HepG2 (cell line): Measurements from ENCODE around the gene CDT1. TPM values are rescaled to one million over a fixed set of nuclear protein-coding genes. Genes with fewer than 3 reads are reported as not detected.

Source experiments
- ATAC-seq: fragments of 200-7000 bp; cut with Tn5 transposase; 3 replicates; pipeline ENCODE4 v1.9.1; 2020; ENCODE audit warnings: mild to moderate bottlenecking, moderate library complexity
- BruUV-seq: library from RNA; stranded (reverse); fragments of 400-500 nt; replicated peaks from 2 replicates; lab custom pipeline; 2021; lab: Mats Ljungman, UMichigan
- CTCF ChIA-PET: fragments of 300-600 bp; formaldehyde crosslinking; extraction: SDS; loops from one replicate; lab custom pipeline; 2021; ENCODE audit warnings: low total read pairs, inconsistent platforms, low intra/inter-chr PET ratio; lab: Yijun Ruan, JAX
- POLR2A ChIA-PET: fragments of 350-600 bp; sonication (Branson Sonifier 250); formaldehyde crosslinking; loops from one replicate; lab custom pipeline; 2020; ENCODE audit warnings: antibody characterized with exemption, inconsistent platforms; lab: Yijun Ruan, JAX
- DNase-seq: peaks from one replicate; pipeline ENCODE4 v3.0.0-alpha.2; 2015; ENCODE audit warnings: low spot score
- FAIRE-seq: peaks from 3 replicates; lab custom pipeline; 2011; peaks lifted over from hg19 to GRCh38; lab: Jason Lieb, UNC
- H2AFZ ChIP-seq: one replicate; pipeline ENCODE4 v1.6.1; 2011; ENCODE audit warnings: low read length, inconsistent platforms
- H3K27ac ChIP-seq: fragments of 300-600 bp; 3 replicates; pipeline ENCODE4 v1.8.0; 2011; ENCODE audit warnings: mixed run types, mild to moderate bottlenecking, mixed read lengths, low read length, inconsistent platforms; ENCODE audit not compliant: insufficient read depth; ENCODE audit errors: extremely low read length
- H3K27me3 ChIP-seq, 2 experiments: fragments of 200-600 bp in 1 of 2; 2 replicates in 1 of 2; 3 replicates in 1 of 2; pipeline versions ENCODE4 v1.6.0 to v1.8.0; 2011; ENCODE audit warnings: low read length in 2 of 2, mild to moderate bottlenecking in 2 of 2, moderate library complexity in 2 of 2, inconsistent platforms in 1 of 2; ENCODE audit not compliant: insufficient read depth in 2 of 2, control insufficient read depth in 1 of 2
- H3K36me3 ChIP-seq, 2 experiments: fragments of 200-600 bp in 1 of 2; replicated peaks in 1 of 2; 2 replicates in 1 of 2; 3 replicates in 1 of 2; pipeline versions ENCODE4 v1.5.1 to v1.8.0; 2011; ENCODE audit warnings: low read length in 2 of 2, inconsistent platforms in 1 of 2; ENCODE audit not compliant: insufficient read depth in 2 of 2, control insufficient read depth in 1 of 2
- H3K4me1 ChIP-seq: 2 replicates; pipeline ENCODE4 v1.5.1; 2012; ENCODE audit warnings: low read length, inconsistent platforms; ENCODE audit not compliant: insufficient read depth
- H3K4me2 ChIP-seq: 2 replicates; pipeline ENCODE4 v1.6.0; 2011; ENCODE audit warnings: low read depth, low read length, inconsistent platforms
- H3K4me3 ChIP-seq, 3 experiments: fragments of 200-600 bp in 1 of 3; sonication (generic), shearing (Covaris generic) in 1 of 3; replicated peaks in 1 of 3; 2 replicates each; pipeline ENCODE4 v1.5.1; 2011 to 2016; ENCODE audit warnings: low read length in 3 of 3, inconsistent platforms in 2 of 3, low read depth in 2 of 3, mild to moderate bottlenecking in 2 of 3, control low read depth in 1 of 3, mixed read lengths in 1 of 3; ENCODE audit not compliant: insufficient read depth in 1 of 3
- H3K79me2 ChIP-seq: one replicate; pipeline ENCODE4 v1.6.1; 2011; ENCODE audit warnings: low read length, inconsistent platforms; ENCODE audit not compliant: insufficient read depth
- H3K9ac ChIP-seq: 2 replicates; pipeline ENCODE4 v1.6.0; 2011; ENCODE audit warnings: mild to moderate bottlenecking, low read depth, low read length, inconsistent platforms; ENCODE audit not compliant: insufficient read depth
- H3K9me3 ChIP-seq: 2 replicates; pipeline ENCODE4 v1.5.1; 2012; ENCODE audit warnings: mild to moderate bottlenecking, low read length
- H4K20me1 ChIP-seq: 2 replicates; pipeline ENCODE4 v1.6.0; 2011; ENCODE audit warnings: inconsistent platforms, mild to moderate bottlenecking, low read length, moderate library complexity; ENCODE audit not compliant: insufficient read depth
- AGO2 ChIP-seq: fragments of 200-400 bp; formaldehyde crosslinking; optimal IDR thresholded peaks from 2 replicates; pipeline ENCODE3; 2017; ENCODE audit warnings: mild to moderate bottlenecking, low read depth, low read length, moderate library complexity
- BCL6 ChIP-seq: IDR thresholded peaks from 2 replicates; pipeline ENCODE4 v1.6.1; 2016; ENCODE audit warnings: missing genetic modification reagents, missing compliant biosample characterization
- ELF3 ChIP-seq: IDR thresholded peaks from 2 replicates; pipeline ENCODE4 v1.6.1; 2016; ENCODE audit warnings: missing genetic modification reagents, missing compliant biosample characterization
- ELF4 ChIP-seq: sonication (generic); formaldehyde crosslinking; IDR thresholded peaks from 2 replicates; pipeline ENCODE4 v1.5.0; 2020; ENCODE audit warnings: missing genetic modification reagents, mild to moderate bottlenecking, moderate library complexity, borderline replicate concordance
- HDAC6 ChIP-seq: fragments of 200-600 bp; sonication (generic); IDR thresholded peaks from 2 replicates; pipeline ENCODE4 v1.7.0; 2017; ENCODE audit warnings: mild to moderate bottlenecking, antibody characterized with exemption, low read length, low read depth
- HOXA7 ChIP-seq: sonication (generic); formaldehyde crosslinking; IDR thresholded peaks from 2 replicates; pipeline ENCODE4 v1.8.1; 2022; ENCODE audit warnings: mild to moderate bottlenecking, missing genetic modification reagents, moderate library complexity
- HOXD1 ChIP-seq: sonication (generic); formaldehyde crosslinking; IDR thresholded peaks from 2 replicates; pipeline ENCODE4 v1.5.0; 2020; ENCODE audit warnings: missing genetic modification reagents
- POLR2G ChIP-seq: fragments of 200-400 bp; formaldehyde crosslinking; IDR thresholded peaks from 2 replicates; pipeline ENCODE4 v1.6.1; 2018; ENCODE audit warnings: mild to moderate bottlenecking, low read depth, low read length, moderate library complexity
- SIN3A ChIP-seq: IDR thresholded peaks from 2 replicates; pipeline ENCODE4 v1.6.1; 2011; ENCODE audit warnings: low read depth, mild to moderate bottlenecking, control low read depth, low read length, borderline replicate concordance
- ZBTB1 ChIP-seq: sonication (generic); formaldehyde crosslinking; IDR thresholded peaks from 2 replicates; pipeline ENCODE4 v1.4.0; 2020; ENCODE audit warnings: missing genetic modification reagents, borderline replicate concordance
- ZFP37 ChIP-seq: sonication (generic); formaldehyde crosslinking; IDR thresholded peaks from 2 replicates; pipeline ENCODE4 v1.4.0; 2020; ENCODE audit warnings: missing genetic modification reagents, borderline replicate concordance
- ZNF235 ChIP-seq: sonication (generic); formaldehyde crosslinking; IDR thresholded peaks from 2 replicates; pipeline ENCODE4 v1.8.1; 2023; ENCODE audit warnings: mild to moderate bottlenecking, missing genetic modification reagents, borderline replicate concordance
- ZNF296 ChIP-seq: sonication (generic); formaldehyde crosslinking; conservative IDR thresholded peaks from 2 replicates; pipeline ENCODE4 v1.5.0; 2020; ENCODE audit warnings: mild to moderate bottlenecking, missing genetic modification reagents
- ZNF317 ChIP-seq: sonication (generic); formaldehyde crosslinking; IDR thresholded peaks from 2 replicates; pipeline ENCODE4 v1.5.0; 2020; ENCODE audit warnings: mild to moderate bottlenecking, missing genetic modification reagents
- ZNF768 ChIP-seq: sonication (generic); formaldehyde crosslinking; IDR thresholded peaks from 2 replicates; pipeline ENCODE4 v1.4.0; 2020; ENCODE audit warnings: missing genetic modification reagents
- WGBS: methylation state at CpG from one replicate; pipeline ENCODE4 v1.1.6; 2017; ENCODE audit warnings: low lambda C conversion rate; 5-methylcytosine and 5-hydroxymethylcytosine counted together
- in situ Hi-C: cut with HindIII; loops from 2 replicates; pipeline ENCODE4 v1.10.0; 2017; ENCODE audit warnings: low pct_unique_long_range_greater_than_20kb; ENCODE audit not compliant: extremely low pct_ligation_motif_present
- intact Hi-C: fragments of 100-400 bp; cut with micrococcal nuclease; formaldehyde crosslinking; loops from one replicate; pipeline ENCODE4 v1.10.0; 2022; ENCODE audit not compliant: unreplicated experiment
- polyA plus RNA-seq, 8 experiments: library from polyadenylated mRNA; depleted of rRNA in 3 of 8; stranded (reverse) in 7 of 8; unstranded in 1 of 8; fragments of >200 nt; fragmentation: Illumina TruSeq in 4 of 8; extraction: Trizol in 4 of 8; gene quantifications; 2 replicates each; pipeline versions ENCODE4 v1.2.1 to v1.2.3, GENCODE V29; 2011 to 2016; ENCODE audit warnings: low read depth in 4 of 8, missing spikeins in 1 of 8, mixed read lengths in 1 of 8; ENCODE audit not compliant: insufficient read depth in 1 of 8
- total RNA-seq, 5 experiments: library from RNA; depleted of rRNA; stranded (reverse); fragments of >200 nt; fragmentation: Illumina TruSeq; extraction: Trizol; gene quantifications; 2 replicates each; pipeline ENCODE4 v1.2.3, GENCODE V29; 2016; ENCODE audit warnings: low read depth in 1 of 5
- TF ChIP-seq, protein P1 (sequence below): sonication (generic); formaldehyde crosslinking; IDR thresholded peaks from 2 replicates; pipeline ENCODE4 v1.4.0; 2020; ENCODE audit warnings: missing genetic modification reagents, mild to moderate bottlenecking, borderline replicate concordance
- TF ChIP-seq, protein P2 (sequence below): sonication (generic); formaldehyde crosslinking; IDR thresholded peaks from 2 replicates; pipeline ENCODE4 v1.8.1; 2023; ENCODE audit warnings: missing genetic modification reagents, mild to moderate bottlenecking, borderline replicate concordance

CDT1 gene
- total and polyA plus RNA-seq, 2 of the 13 experiments (the other 11 are each of a cell fraction or from before 2014, with no cell fraction given): 23.1 to 23.8 TPM

DNA sequence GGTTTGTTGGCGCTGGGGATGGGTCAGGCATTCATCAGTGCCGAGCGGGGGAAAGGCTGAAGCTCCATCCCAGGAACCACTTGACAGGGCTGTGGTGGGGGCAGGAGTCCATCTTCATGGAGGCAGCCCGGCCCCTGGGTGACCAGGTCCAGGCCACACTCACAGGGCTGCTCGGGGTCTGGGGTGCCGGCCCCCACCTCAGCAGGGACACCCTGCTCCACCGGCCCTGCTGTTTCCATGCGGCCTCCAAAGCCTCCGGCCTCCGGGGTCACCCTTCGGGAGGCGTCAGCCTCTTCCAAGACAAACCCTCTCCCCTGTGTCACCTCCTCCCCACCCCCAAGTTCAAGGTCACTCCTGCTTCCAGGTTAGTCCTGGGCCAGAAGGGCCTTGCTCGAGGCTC, 31.1 kb downstream of the CDT1 start:
- no TSS peak for BruUV-seq
- Histone ChIP-seq H3K79me2 (no peaks in the 10 kb centered on the region), H4K20me1 (no peaks in the 10 kb centered on the region), H3K36me3 (no peaks in the 10 kb centered on the region), H2AFZ (no peak overlapping the region), H3K4me2 (no peak overlapping the region), H3K27me3 (no peaks in the 10 kb centered on the region), H3K4me3 (no peak overlapping the region), H3K9ac (no peak overlapping the region), H3K4me1 (0 out of 2 replicates have a peak, but pooled peaks cover 7% of the 10 kb centered on the region), H3K9me3 (no peaks in the 10 kb centered on the region), H3K27ac (no peak overlapping the region)
- TF ChIP-seq HOXD1 (CRISPR knock-in tag): no peak
- peak; percentile 15 for TF ChIP-seq AGO2
- TF ChIP-seq ZFP37 (CRISPR knock-in tag): no peak
- TF ChIP-seq, protein P1, sequence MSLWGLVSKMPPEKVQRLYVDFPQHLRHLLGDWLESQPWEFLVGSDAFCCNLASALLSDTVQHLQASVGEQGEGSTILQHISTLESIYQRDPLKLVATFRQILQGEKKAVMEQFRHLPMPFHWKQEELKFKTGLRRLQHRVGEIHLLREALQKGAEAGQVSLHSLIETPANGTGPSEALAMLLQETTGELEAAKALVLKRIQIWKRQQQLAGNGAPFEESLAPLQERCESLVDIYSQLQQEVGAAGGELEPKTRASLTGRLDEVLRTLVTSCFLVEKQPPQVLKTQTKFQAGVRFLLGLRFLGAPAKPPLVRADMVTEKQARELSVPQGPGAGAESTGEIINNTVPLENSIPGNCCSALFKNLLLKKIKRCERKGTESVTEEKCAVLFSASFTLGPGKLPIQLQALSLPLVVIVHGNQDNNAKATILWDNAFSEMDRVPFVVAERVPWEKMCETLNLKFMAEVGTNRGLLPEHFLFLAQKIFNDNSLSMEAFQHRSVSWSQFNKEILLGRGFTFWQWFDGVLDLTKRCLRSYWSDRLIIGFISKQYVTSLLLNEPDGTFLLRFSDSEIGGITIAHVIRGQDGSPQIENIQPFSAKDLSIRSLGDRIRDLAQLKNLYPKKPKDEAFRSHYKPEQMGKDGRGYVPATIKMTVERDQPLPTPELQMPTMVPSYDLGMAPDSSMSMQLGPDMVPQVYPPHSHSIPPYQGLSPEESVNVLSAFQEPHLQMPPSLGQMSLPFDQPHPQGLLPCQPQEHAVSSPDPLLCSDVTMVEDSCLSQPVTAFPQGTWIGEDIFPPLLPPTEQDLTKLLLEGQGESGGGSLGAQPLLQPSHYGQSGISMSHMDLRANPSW (CRISPR knock-in tag): no peak
- FAIRE-seq: no peak
- 92% methylated on average over 10 of the region's 13 CpGs for WGBS
- in situ Hi-C loops: no loop called here
- CTCF ChIA-PET: no interaction called here
- no peak for ATAC-seq
- DNase-seq: no peak
- POLR2A ChIA-PET: no interaction called here
- intact Hi-C loops: no loop called here

DNA sequence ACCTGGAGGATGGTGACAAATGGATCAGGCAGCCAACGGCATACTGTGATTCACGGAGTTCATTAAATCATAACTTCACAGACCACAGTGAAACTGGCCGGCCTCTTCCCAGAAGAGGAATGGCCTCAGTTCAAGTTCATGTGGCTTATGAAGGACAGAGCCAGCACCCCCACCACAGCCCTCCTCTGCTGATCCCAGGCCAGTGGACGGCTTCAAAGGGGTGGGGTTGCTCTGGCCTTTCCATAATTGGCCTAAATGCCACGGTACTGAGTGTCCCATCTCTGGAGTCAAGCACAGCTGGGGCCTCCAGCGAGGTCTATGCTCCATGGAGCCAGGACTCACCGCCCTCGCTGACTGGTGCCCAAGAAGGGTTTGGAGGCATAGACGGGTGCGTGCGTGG, 31.8 kb downstream of the CDT1 start:
- BruUV-seq: no TSS peak
- no peak overlapping the region for H3K9ac ChIP-seq
- ChIA-PET CTCF (no interaction called here), POLR2A (no interaction called here)
- no peaks in the 10 kb centered on the region for H3K79me2 ChIP-seq
- H3K27ac ChIP-seq: no peak overlapping the region
- H3K4me2 ChIP-seq: no peak overlapping the region
- no peaks in the 10 kb centered on the region for H3K36me3 ChIP-seq
- intact Hi-C loops: no loop called here
- 0 out of 2 replicates have a peak, but pooled peaks cover 7% of the 10 kb centered on the region for H3K4me1 ChIP-seq
- no peak for ATAC-seq
- H3K9me3 ChIP-seq: no peaks in the 10 kb centered on the region
- no peak for TF ChIP-seq ZNF768 (CRISPR knock-in tag)
- TF ChIP-seq SIN3A: no peak
- no peak for TF ChIP-seq HOXA7 (CRISPR knock-in tag)
- TF ChIP-seq ZNF235 (CRISPR knock-in tag): no peak
- TF ChIP-seq ELF4 (CRISPR knock-in tag): no peak
- TF ChIP-seq, protein P2, sequence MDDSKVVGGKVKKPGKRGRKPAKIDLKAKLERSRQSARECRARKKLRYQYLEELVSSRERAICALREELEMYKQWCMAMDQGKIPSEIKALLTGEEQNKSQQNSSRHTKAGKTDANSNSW (CRISPR knock-in tag): no peak
- TF ChIP-seq ELF3 (CRISPR knock-in tag): no peak
- TF ChIP-seq POLR2G: no peak
- TF ChIP-seq ZBTB1 (CRISPR knock-in tag): no peak
- TF ChIP-seq HDAC6: no peak
- no peak for TF ChIP-seq BCL6
- TF ChIP-seq ZNF317 (CRISPR knock-in tag): no peak
- TF ChIP-seq ZNF296: no peak
- in situ Hi-C loops: no loop called here
- FAIRE-seq: no peak
- no peak overlapping the region for H3K4me3 ChIP-seq
- no peak for DNase-seq
- H2AFZ ChIP-seq: no peak overlapping the region
- 89% methylated on average over 11 of the region's 11 CpGs for WGBS
- H3K27me3 ChIP-seq: no peaks in the 10 kb centered on the region
- no peaks in the 10 kb centered on the region for H4K20me1 ChIP-seq
